Erythroblast (primary cell): ENCODE measurements around the gene PTPRN2.

Source experiments
- GATA1 ChIP-seq: IDR thresholded peaks from 2 replicates; pipeline ENCODE4 v1.6.1; 2011; ENCODE audit warnings: low read depth, mild to moderate bottlenecking, control low read depth, low read length, moderate library complexity
- POLR2A ChIP-seq: IDR thresholded peaks from 2 replicates; pipeline ENCODE4 v1.6.1; 2011; ENCODE audit warnings: mild to moderate bottlenecking, low read length

GRCh38 chr7:158124671-158125079 is 462.9 kb downstream of the PTPRN2 start:
- no peak for TF ChIP-seq POLR2A
- TF ChIP-seq GATA1, result no peak
